ENCODE measurements around the gene SIM2.

Gene SIM2

DNA sequence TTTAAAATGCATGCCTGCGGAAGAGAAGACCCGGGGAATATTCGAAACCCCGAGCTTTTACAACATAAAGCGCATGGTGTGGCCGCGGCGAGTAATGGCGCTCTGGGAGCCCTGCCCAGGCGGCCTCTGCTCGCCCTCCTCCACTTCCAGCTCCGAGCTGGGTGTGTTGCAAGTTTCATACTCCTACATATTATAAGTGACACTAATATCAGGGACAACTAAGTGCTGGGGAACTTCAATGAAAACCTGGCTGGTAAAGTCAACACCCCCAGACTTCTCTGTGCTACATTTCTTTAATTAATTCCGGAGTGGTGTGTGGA lies 11.8 kb downstream of the SIM2 start:
- DNase-seq (ENCODE audit: low read depth): no peak

DNA sequence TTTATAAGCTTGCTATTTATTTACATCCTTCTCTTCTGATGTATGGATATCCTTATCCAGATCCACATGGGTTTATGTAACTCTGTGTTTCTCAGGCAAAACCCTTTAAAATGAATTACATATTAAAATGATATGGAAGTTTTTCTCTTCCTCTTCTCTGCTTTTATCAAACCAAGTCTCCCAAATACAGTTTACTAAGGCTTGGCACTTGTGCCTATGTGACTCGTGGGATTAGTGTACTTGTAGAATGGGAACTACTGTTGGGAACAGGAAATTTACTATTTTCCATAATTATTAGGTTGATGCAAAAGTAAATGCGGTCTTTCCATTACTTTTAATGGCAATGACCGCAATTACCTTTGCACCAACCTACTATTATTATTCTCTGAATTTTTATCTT lies 14.8 kb downstream of the SIM2 start:
- DNase-seq (ENCODE audit: low read depth): no peak

DNA sequence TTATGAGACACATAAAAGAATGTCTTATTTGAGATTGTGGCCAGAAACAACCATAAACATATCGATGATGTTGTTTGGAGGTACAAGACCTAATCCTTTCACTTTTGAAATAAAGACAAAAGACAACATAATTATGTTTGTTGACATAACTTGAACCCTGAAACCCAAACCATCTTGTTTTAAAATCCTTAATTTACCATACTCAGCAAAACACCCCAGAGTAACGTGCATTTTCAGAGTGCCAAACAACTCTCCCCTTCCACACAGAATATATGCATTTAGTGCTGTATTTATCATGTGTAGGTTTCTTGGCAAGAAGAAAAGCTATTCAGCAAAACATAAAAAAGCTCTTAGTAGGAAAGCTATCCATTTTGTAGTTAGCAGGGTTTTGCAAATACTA lies 17.5 kb downstream of the SIM2 start:
- no peak for DNase-seq (ENCODE audit: low read depth)

DNA sequence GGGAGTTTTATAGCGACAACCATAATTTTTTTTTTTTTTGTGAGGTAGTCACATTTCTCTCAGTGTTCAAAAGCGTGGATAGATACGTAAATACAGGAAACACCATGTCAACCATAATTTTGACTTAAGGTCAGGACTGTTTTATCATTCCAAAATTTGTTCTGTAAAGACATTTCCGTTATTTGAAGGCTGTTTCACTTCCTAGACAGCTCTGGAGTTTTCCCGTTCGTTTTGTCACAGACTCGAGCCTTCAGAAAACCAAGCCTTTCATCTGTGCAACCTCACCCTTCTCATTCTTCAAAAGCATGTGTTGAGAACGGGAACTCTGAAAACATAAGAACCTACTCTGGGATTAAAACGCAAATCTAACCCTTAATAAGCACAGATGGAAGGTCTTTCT lies 17.9 kb downstream of the SIM2 start:
- DNase-seq (ENCODE audit: low read depth): no peak

DNA sequence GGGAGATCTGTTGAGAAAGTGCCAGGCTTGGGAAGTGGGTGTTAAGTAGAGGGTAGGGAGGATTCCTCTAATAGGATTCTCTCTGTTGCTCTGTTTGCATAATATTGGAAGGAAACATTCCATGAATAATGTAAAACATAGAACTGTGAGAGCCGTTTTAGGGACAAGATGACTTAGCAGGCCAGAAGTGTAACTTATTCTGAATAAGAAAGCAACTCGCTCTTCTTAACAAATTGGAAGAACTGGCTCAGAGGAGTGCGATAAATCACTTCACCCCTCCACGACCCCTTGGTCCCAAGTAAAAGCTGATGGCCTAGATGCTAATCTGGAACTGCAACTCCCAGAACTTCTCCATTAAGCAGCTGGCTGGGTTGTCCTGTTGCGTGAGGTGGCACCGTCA lies 19.1 kb downstream of the SIM2 start:
- DNase-seq (ENCODE audit: low read depth): no peak

DNA sequence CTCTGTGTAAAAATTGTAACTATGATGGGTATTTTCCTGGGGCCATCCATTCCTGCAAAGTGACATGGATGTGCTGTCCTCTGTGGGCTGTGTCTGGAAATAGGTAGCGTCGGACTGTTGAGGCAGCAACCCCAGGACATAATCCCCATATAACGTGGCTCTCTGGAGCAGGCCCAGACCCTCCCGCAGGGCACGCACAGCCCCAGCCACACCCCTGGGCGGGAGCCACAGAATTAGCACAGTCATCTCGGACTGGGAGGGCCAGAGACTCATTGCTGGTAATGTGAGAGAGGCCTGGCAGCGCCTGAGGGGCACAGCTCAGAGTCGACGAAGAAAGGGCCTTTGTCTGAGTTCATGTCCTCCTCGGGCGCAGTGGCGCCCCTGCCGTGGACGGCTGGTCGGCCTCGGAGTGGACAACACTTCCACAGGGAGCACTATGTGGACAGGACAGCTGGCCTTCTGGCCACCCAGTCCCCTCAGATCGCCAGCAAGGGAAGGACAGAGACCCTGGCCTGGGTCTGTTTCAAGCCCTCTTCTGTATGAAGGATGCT lies 20.1 kb downstream of the SIM2 start:
- no peak for DNase-seq (ENCODE audit: low read depth)

DNA sequence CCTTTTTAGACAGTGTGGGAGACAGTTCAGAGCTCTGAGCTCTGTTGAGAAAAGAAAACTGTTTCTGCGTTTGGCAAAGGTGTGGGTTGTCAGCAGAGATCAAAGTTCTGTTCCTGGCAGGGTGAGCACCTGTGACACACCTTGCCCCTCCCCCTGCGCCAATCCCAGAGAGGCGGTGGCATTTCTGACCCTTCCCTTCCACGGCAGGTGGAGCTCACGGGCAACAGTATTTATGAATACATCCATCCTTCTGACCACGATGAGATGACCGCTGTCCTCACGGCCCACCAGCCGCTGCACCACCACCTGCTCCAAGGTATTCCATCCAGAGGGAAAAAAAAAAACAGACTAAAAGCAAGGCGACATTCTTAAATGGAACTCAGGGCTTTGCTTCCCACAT lies 20.7 kb downstream of the SIM2 start:
- no peak for DNase-seq (ENCODE audit: low read depth)

DNA sequence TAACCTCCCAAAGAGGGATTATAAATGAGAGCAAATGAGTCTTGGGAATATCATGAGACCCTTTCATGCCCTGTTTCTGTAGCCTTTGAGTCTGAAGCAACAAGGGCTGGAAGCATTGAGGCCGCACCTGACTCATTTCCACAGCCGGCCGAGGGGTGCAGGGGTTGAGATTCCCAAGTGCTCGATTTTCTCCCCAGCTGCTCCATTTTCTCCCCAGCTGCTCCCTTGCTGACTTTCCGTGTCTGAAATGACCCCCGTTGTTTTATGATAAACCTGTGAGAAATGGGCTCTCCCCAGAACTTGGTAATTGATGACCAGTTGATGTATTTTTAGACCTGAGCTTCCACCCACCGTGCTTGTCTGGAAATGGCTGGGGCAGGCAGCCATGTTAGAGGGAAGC lies 22.9 kb downstream of the SIM2 start:
- no peak for DNase-seq (ENCODE audit: low read depth)

DNA sequence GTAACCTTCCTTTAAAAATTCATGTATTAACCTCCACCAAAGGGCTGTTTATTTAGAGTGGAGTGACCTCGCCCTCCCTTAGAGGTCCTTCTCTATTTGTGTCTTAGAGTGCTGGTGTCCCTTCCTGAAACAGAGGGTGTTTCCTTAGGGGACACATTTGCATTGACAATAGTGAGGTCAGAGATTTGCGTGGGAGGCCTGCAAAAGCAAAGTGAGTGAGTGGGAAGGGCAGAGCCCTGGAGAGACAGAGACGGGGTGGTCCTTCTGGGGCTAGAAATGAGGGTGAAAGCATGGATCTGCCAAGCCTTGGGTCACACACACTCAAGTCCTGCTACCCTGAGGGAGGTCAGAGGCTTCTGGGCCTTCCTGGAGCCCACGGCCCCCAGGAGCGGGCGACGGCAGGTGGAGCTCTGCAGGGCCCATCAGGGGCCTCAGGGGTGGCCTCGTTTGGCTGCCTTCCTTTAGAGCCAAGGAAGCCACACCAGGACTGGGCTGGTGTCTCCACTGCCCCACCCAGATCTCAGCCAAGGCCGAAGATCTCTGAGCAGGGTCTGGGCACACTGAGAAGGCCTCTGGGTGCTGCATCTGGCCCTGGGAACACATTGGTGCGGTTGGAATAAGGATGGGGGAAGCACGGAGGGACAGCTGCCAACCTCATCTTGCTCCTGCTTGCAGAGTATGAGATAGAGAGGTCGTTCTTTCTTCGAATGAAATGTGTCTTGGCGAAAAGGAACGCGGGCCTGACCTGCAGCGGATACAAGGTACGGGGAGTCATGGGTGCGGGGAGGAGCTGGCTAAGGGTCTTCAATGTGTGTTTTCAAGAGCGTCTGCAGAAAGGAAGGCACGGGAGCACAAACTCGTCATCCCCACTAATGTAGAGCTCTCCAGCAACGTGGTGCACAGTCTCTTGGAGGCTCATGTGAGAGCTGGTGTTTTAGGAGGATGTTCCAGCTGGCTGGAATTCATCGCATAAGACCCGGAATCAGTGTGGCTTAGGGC lies 23.8 kb downstream of the SIM2 start:
- DNase-seq (ENCODE audit: low read depth): no peak

DNA sequence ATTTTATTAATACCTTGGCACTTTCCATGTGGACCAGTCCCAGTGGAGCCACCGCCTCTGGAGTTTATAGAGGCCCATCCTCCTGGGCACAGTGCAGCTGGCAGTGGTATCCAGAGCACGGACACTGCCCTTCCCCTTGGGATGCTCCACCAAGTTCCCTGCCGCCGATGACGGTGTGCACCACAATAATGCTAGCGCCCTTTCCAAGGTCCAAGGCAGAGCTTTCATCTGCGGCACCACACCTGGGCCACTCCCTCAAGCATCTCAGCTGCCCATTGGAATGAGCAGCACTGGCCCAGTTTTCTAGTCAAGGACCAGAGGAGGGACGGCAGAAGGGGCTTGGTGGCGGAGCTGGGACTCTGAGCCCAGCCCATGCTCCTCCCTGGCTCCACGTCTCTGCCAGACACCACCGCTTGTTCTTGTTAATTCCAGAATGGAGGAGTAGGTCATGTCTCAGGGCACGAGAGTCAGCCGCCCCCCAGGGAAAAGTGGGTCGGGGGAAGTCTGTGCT lies 24.5 kb downstream of the SIM2 start:
- no peak for DNase-seq (ENCODE audit: low read depth)

DNA sequence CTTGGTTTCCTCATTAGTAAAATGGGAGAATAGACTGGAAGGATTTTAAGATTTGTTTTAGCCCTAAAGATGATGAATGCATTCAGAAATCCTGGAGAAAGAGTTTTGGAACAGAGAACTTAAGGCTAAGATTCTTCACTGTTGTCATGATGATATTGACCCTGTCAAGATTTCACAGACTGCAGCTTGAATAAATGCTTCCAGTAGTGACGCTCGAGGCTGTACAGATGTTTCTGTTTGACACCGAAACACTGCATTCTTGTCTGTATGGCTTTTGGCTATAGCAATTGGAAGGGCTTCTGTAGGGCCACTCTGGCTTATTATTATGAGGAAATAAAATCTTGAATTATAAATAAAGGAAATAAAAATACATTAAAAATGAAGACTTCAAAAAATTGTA lies 25.7 kb downstream of the SIM2 start:
- no peak for DNase-seq (ENCODE audit: low read depth)

DNA sequence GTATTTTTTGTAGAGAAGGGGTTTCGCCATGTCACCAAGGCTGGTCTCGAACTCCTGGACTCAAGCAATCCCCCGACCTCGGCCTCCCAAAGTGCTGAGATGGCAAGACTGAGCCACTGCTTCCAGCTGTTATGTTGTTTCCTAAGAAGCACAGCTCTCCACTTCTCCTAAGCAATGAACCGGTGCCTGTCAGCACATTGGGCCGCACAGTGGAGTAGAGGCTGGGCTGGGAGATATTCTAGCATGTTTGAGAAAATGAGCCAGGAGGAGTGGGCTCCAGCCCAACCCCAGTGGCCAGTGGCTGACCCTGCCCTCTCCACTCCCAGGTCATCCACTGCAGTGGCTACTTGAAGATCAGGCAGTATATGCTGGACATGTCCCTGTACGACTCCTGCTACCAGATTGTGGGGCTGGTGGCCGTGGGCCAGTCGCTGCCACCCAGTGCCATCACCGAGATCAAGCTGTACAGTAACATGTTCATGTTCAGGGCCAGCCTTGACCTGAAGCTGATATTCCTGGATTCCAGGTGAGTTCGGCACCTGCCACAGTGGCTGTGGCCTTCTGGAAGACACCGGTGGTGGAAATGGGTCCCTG lies 27.0 kb downstream of the SIM2 start:
- DNase-seq (ENCODE audit: low read depth): no peak

DNA sequence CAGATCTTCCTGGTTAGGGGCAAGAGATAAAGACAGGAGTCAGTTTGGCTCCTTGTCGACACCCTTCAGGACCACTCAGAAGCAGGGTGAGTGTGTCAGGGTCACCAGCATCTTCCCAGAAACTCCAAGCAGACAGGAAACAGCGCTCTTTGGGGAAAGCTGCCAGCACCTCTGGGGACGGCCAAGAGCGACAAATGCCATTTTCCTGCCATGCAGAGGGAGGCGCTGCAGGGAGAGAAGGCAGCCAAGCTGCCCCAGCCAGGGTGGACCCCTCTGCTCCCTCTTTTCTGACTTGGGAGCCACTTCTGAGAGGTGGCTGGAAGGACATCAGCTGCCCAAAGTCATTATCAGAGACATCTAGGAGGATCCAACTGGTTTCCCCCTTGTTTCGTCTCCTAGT lies 29.0 kb downstream of the SIM2 start:
- no peak for DNase-seq (ENCODE audit: low read depth)

DNA sequence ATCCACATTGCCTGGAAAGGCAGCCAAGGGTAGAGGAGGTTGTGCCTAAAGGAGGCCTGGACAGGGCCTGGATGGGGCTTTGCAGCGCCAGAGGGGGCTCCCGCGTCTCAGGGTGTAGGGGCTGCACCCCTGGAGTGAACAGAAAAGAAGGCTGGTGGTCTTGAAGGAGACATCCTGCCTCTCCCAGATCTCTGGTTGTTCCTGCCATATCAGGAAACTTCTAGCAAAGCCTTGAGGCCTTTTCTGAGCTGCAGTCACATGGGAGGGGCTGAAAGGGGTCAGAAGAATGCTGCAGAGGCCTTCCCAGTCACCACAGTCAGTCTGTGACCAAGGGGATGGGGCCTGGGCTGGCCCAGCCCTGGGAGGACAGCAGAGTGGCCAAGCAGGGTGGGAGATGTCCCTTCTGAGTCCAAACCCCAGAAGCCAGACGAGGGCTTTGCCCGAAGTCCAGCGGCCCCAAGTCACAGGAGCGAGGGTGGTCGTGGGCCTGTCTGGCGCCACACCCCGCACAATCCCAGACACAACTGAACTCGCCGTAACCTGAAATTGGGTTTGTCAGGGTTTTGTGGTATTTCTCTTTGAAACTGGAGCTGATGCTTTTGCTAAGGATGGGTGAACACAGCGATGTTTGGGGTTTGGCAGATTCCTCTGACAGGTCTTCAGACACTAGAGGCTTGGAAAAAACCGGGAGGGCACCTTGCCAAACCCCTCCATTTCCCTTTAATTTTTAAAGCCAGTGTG lies 29.6 kb downstream of the SIM2 start:
- no peak for DNase-seq (ENCODE audit: low read depth)

DNA sequence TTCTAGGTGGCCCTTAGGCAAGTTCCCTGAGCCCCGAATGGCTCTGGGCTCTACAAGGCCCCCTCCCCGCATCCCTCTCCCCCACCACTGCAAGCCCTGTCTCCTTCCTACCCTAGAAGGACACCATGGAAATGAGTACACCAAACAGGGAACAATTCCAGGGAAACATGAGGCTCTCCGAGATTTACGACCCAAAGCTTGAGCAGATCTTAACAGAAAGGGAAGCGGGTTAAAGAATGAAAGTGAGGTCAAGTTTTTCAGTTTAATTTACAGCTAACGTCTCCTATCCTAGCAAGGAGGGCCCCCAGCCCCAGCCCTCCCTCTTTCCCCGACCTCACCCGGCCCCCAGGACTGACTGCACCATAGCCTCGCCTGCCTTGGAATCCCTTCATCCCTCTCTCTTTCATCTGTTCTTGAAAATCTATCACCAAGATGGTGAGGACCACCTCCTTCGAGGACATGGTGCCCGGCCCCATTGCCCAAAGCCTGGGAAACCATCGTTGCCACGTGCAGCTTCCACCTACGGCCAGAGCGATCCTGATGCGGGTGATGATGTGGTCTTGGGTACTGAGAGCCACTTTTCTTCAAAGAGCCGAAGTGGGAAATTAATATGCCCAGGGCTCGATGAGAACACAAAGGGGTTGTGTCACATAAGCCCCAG lies 30.5 kb downstream of the SIM2 start:
- no peak for DNase-seq (ENCODE audit: low read depth)

DNA sequence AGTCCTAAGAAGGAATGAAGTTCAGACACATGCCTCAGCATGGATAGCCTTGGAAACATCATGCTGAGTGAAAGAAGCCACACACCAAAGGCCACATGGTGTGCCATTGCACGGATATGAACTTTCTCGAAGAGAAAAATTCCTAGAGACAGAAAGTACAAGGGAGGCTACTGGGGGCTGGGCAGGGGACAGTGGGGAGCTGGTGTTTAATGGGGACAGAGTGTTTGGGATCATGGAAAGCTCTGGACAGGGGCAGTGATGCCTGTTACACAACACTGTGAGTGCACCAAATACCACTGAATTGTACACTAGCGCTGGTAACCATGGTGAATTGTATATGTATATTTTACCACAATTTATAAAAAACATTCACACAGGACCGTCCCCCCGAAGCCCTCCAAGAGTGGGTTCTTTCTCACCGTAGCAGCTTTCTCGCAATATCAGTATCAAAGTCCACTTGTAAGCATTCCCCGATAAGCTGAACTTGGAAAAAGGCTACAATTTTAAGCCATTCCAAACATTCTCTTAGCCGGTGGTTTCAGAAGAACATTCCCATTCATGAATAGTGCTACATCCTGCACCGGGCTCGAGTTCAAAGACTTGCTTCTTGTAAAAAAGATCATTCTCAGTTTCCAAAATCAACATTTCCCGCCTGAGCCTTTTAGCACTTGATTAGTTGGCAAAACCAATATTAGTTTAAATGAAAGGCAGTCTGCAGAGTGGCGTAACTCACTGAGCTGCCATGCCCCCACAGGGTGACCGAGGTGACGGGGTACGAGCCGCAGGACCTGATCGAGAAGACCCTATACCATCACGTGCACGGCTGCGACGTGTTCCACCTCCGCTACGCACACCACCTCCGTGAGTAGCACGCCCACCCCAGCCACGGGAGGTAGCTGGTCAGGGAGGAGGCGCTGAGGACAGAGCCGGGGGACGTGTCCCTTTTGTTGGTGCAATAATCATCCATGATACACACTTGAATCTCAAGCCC lies 31.7 kb downstream of the SIM2 start:
- no peak for DNase-seq (ENCODE audit: low read depth)

DNA sequence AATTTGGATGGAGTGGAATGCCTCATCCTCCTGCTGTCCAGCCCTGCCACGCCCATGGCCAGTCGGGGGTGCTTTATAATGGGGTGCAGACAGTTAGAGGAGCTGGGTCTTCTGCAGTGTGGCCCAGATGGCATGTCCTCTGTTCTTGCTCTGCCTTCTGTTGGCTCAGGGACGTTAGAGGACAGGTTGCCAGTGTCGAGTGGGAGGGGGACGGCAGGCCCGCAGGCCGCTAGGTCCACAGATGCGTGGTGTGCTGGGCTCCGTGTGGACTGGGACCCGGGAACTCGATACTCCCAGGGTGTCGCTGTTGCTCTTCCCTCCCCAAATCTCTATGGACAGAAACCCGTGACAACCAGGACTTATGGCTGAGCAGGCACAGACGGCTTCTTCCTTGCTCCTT lies 33.3 kb downstream of the SIM2 start:
- DNase-seq (ENCODE audit: low read depth): no peak

DNA sequence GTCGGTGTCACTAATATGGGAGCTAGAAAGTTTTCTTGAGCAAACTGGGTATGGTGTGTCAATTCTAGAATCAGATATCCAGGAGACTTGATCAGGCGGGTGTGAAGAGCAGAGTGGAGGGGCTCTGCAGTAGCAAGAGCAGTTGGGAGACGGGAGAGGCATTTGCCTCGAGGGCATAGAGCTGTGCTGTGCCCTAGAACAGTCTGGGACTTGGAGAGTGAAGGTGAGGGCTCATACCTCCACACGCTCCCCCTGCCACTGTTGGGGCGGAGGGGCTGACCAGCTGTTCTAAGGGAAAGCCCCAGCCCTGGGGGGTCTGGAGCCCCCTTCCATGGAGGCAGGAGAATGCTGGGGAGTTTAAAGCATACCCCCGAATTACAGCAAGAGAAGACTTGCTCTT lies 33.8 kb downstream of the SIM2 start:
- DNase-seq (ENCODE audit: low read depth): no peak

DNA sequence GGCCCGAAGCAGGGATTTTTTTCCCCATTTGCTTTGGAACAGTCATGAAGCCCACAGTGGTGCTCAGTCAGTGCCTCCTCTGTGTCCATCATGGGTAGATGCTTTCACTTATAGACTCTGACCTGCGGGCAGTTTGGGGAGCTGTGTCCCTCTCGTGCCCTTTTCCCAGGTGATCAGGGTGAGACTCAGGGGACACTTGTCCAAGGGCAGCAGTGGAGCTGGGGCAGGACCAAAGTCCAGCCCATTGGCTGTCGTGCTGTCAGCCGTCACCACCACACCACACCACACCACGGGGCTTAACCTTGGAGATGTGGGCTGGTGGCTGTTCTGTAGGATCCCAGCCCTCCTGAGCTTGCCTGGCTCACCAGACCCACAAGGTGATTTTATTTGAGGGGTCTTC lies 34.9 kb downstream of the SIM2 start:
- DNase-seq (ENCODE audit: low read depth): no peak

DNA sequence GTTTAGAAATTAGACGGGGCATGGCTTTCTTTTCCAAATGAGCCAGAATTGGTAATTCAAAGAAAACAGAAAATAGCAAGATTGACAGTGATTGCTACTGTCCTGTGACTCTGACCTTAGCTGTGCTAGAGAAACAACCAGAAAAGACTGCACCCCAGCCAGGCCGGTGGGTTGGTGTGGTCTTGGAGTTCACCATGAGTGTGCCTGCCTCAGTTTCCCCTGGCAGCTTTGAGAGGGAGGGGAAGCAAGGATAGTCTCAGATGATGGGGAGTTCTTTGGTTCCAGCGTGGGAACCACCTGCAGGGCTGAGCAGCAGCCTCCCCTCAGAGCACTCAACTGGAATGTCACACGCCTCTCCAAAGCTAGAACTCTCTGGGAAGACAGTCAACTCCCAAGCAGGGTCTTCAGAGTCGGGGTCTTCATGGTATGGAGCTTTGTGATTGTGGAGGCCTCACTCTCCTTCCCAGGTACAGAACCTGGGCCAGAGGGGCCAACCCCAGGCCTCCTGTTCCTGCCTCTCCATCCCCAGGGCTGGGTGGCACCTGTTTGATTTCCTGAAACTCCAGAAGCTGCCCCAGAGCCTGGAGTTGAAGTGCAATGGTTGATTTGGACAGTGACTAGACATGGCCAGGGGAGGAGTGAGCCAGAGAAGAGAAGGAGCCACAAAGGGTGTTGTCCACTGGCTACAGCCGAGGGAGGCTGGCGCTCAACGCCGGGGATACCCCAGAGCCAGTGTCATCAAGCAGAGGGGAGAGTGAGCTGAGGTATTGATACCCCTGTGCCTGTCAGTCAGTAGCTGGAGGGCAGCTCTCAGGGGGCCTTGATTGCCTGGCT lies 35.7 kb downstream of the SIM2 start:
- DNase-seq (ENCODE audit: low read depth): no peak

Measured in stimulated activated CD8-positive, alpha-beta memory T cell treated with anti-CD3 and anti-CD28 coated beads, Interleukin-12 subunit alpha, Interleukin-12 subunit beta, amount 100 ng/mL, for 1 hour (primary cell).